ENCODE data around the gene PCDHB4. TPM values are rescaled to one million over a fixed set of nuclear protein-coding genes. Genes with fewer than 3 reads are reported as not detected.
A peak's percentile ranks its signal among the peaks of the same experiment; 100 is the strongest.
"Not testable (repeated sequence)": the region's sequence is repeated elsewhere in the genome, so short reads cannot be mapped to it uniquely, and the experiment has no call there.

Gene PCDHB4
- total RNA-seq, 3 donors from 2014 or later (not counting 1 experiment from before 2014, with no cell fraction given) = not detected

- Mint-ChIP-seq H3K4me1 (no peaks in the 10 kb centered on the region), H3K27ac (no peak overlapping the region), H3K27me3 (ENCODE audit: low read depth in 2 of 2) (peaks cover 0 to 7% of the 10 kb centered on the region in 2 donors), H3K9me3 (peaks cover 2 to 11% of the 10 kb centered on the region in 2 donors), H3K36me3 (peaks cover 14% of the 10 kb centered on the region), H3K4me3 (no peak overlapping the region)
- H3K4me3 ChIP-seq (ENCODE audit: low read length) = no peak overlapping the region
- H3K27ac ChIP-seq (ENCODE audit: low read length) = no peak overlapping the region
- H3K36me3 ChIP-seq (ENCODE audit: control insufficient read depth, insufficient read depth, low read length) = no peaks in the 10 kb centered on the region
- H3K4me1 ChIP-seq (ENCODE audit: control insufficient read depth, insufficient read depth, low read length) = no peaks in the 10 kb centered on the region
- intact Hi-C loops (cut with micrococcal nuclease) = no loop called here
- H3K27me3 ChIP-seq (ENCODE audit: control insufficient read depth, insufficient read depth, low read length) = peaks cover 2% of the 10 kb centered on the region
- no peak for TF ChIP-seq CTCF (IDR thresholded peaks at IDR 0.05)
- WGBS (ENCODE audit: insufficient coverage) = 78% methylated on average over 1 of the region's 1 CpG
- ATAC-seq = no peak
- no peak for DNase-seq
- H3K9me3 ChIP-seq (ENCODE audit: control insufficient read depth, insufficient read depth, low read length) = no peaks in the 10 kb centered on the region
Observed at GRCh38 chr5:141127305-141127704, 5.7 kb downstream of the PCDHB4 start.

GRCh38 chr5:141135030-141135717 is 13.6 kb downstream of the PCDHB4 start, which contains the start of gene PCDHB5:
PCDHB5 (plus strand) TSS chr5:141135206; CDS start chr5:141135435, 229 bp downstream.
- peaks cover 14% of the 10 kb centered on the region for H3K9me3 ChIP-seq (ENCODE audit: control insufficient read depth, insufficient read depth, low read length)
- H3K27me3 ChIP-seq (ENCODE audit: control insufficient read depth, insufficient read depth, low read length) = peaks cover 2% of the 10 kb centered on the region
- intact Hi-C loops (cut with micrococcal nuclease) = no loop called here
- H3K27ac ChIP-seq (ENCODE audit: low read length) = no peak within 1 kb of the TSS
- Mint-ChIP-seq H3K9me3 (peaks cover 10 to 12% of the 10 kb centered on the region in 2 donors), H3K27me3 (ENCODE audit: low read depth in 2 of 2) (peaks cover 0 to 3% of the 10 kb centered on the region in 2 donors), H3K36me3 (peaks cover 20% of the 10 kb centered on the region), H3K4me1 (peaks cover 0 to 7% of the 10 kb centered on the region in 2 donors), H3K4me3 (no peak within 1 kb of the TSS), H3K27ac (no peak within 1 kb of the TSS)
- TF ChIP-seq CTCF (IDR thresholded peaks at IDR 0.05) = no peak
- ATAC-seq = no peak
- WGBS (ENCODE audit: insufficient coverage) = 31% methylated on average over 22 of the region's 22 CpGs
- H3K36me3 ChIP-seq (ENCODE audit: control insufficient read depth, insufficient read depth, low read length) = no peaks in the 10 kb centered on the region
- peak in 1 of 2 donors; percentile 4 for DNase-seq
- H3K4me1 ChIP-seq (ENCODE audit: control insufficient read depth, insufficient read depth, low read length) = no peaks in the 10 kb centered on the region
- no peak within 1 kb of the TSS for H3K4me3 ChIP-seq (ENCODE audit: low read length)

GRCh38 chr5:141135718-141136266 is 14.2 kb downstream of the PCDHB4 start:
- H3K27ac Mint-ChIP-seq = no peak overlapping the region
- peaks cover 0 to 3% of the 10 kb centered on the region in 2 donors for H3K27me3 Mint-ChIP-seq (ENCODE audit: low read depth in 2 of 2)
- ATAC-seq (no peak), DNase-seq (no peak)
- H3K4me1 ChIP-seq (ENCODE audit: control insufficient read depth, insufficient read depth, low read length) = no peaks in the 10 kb centered on the region
- no peaks in the 10 kb centered on the region for H3K36me3 ChIP-seq (ENCODE audit: control insufficient read depth, insufficient read depth, low read length)
- WGBS (ENCODE audit: insufficient coverage) = 53% methylated on average over 19 of the region's 19 CpGs
- H3K27me3 ChIP-seq (ENCODE audit: control insufficient read depth, insufficient read depth, low read length) = peaks cover 2% of the 10 kb centered on the region
- H3K9me3 Mint-ChIP-seq = peaks cover 8 to 10% of the 10 kb centered on the region in 2 donors
- H3K4me3 ChIP-seq (ENCODE audit: low read length) = no peak overlapping the region
- no peak for TF ChIP-seq CTCF (IDR thresholded peaks at IDR 0.05)
- no peak overlapping the region for H3K27ac ChIP-seq (ENCODE audit: low read length)
- intact Hi-C loops (cut with micrococcal nuclease) = no loop called here
- no peak overlapping the region for H3K4me3 Mint-ChIP-seq
- peaks cover 20% of the 10 kb centered on the region for H3K36me3 Mint-ChIP-seq
- H3K9me3 ChIP-seq (ENCODE audit: control insufficient read depth, insufficient read depth, low read length) = peaks cover 14% of the 10 kb centered on the region
- H3K4me1 Mint-ChIP-seq = peaks cover 0 to 7% of the 10 kb centered on the region in 2 donors

GRCh38 chr5:141137346-141137745 is 15.7 kb downstream of the PCDHB4 start:
- H3K4me1 Mint-ChIP-seq; H3K27me3 Mint-ChIP-seq (ENCODE audit: low read depth in 2 of 2); H3K4me3 ChIP-seq (ENCODE audit: low read length); DNase-seq; H3K27me3 ChIP-seq (ENCODE audit: control insufficient read depth, insufficient read depth, low read length); H3K36me3 ChIP-seq (ENCODE audit: control insufficient read depth, insufficient read depth, low read length); H3K4me1 ChIP-seq (ENCODE audit: control insufficient read depth, insufficient read depth, low read length); H3K27ac Mint-ChIP-seq; H3K27ac ChIP-seq (ENCODE audit: low read length); H3K4me3 Mint-ChIP-seq; ATAC-seq; intact Hi-C loops (cut with micrococcal nuclease): not testable (repeated sequence)
- H3K36me3 Mint-ChIP-seq = peaks cover 20% of the 10 kb centered on the region
- H3K9me3 Mint-ChIP-seq = peaks cover 13 to 16% of the 10 kb centered on the region in 2 donors
- H3K9me3 ChIP-seq (ENCODE audit: control insufficient read depth, insufficient read depth, low read length) = peaks cover 14% of the 10 kb centered on the region
- WGBS (ENCODE audit: insufficient coverage) = 47% methylated on average over 34 of the region's 34 CpGs
